Glutamatergic neuron (in vitro differentiated cells): ENCODE data around the gene INF2. TPM values are rescaled to one million over a fixed set of nuclear protein-coding genes. Genes with fewer than 3 reads are reported as not detected.

ENCODE experiments used
- DNase-seq: peaks from one replicate; pipeline ENCODE4 v3.0.0; 2022
- H3K27ac Mint-ChIP-seq: one replicate; pipeline ENCODE4 v1.8.0; 2020; ENCODE audit warnings: mild to moderate bottlenecking, mixed read lengths, inconsistent platforms; ENCODE audit not compliant: unreplicated experiment
- H3K27me3 Mint-ChIP-seq: one replicate; pipeline ENCODE4 v1.8.0; 2020; ENCODE audit warnings: mild to moderate bottlenecking, moderate library complexity, mixed read lengths, inconsistent platforms; ENCODE audit not compliant: unreplicated experiment
- H3K36me3 Mint-ChIP-seq: one replicate; pipeline ENCODE4 v1.8.0; 2020; ENCODE audit warnings: mild to moderate bottlenecking, mixed read lengths, inconsistent platforms; ENCODE audit not compliant: unreplicated experiment
- H3K4me1 Mint-ChIP-seq: one replicate; pipeline ENCODE4 v1.8.0; 2020; ENCODE audit warnings: mild to moderate bottlenecking, low read depth, mixed read lengths, inconsistent platforms; ENCODE audit not compliant: unreplicated experiment
- H3K4me3 Mint-ChIP-seq: one replicate; pipeline ENCODE4 v1.8.0; 2020; ENCODE audit warnings: mild to moderate bottlenecking, mixed read lengths, inconsistent platforms; ENCODE audit not compliant: unreplicated experiment
- H3K9me3 Mint-ChIP-seq: one replicate; pipeline ENCODE4 v1.8.0; 2020; ENCODE audit warnings: mild to moderate bottlenecking, moderate library complexity, mixed read lengths, inconsistent platforms; ENCODE audit not compliant: unreplicated experiment
- total RNA-seq: library from RNA; stranded (reverse); fragmentation: NEBNext Ultra II Directional; extraction: Animal tissue kit (Norgen Biotek cat#: 25700); gene quantifications from one replicate; pipeline ENCODE4 v1.2.1, GENCODE V29; 2021; ENCODE audit not compliant: unreplicated experiment
- TF ChIP-seq, protein P1 (sequence below): fragments of 200-600 bp; sonication (generic); IDR thresholded peaks from one replicate; pipeline ENCODE4 v1.5.0; 2021; ENCODE audit not compliant: partially characterized antibody, unreplicated experiment

INF2 gene
- total RNA-seq, 1 donor from 2014 or later = 11.8 TPM

DNA sequence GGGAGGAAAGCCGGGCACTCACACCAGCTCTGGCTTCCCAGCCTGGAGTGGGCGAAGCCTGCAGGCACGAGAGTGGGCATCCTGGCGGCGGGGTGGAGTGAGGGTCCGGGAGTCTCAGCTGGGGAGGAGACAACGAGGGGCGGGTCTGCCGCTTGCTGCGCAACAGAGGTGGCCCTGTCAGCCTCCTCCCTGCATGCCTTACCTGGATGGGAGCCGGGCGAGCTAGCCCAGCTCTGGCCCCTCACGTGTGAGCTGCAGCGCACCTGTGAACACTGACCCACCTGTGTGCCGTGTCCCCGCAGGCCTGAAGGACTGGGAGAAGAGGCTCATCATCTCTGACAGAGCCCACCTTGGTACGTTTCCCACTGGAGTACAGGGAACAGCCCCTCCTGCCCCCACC lies 49.6 kb downstream of the INF2 start:
- Mint-ChIP-seq H3K36me3 (no peaks in the 10 kb centered on the region), H3K4me3 (no peak overlapping the region), H3K27me3 (peaks cover 9% of the 10 kb centered on the region), H3K27ac (no peak overlapping the region), H3K4me1 (peaks cover 3% of the 10 kb centered on the region), H3K9me3 (peaks cover 8% of the 10 kb centered on the region)
- no peak for DNase-seq
- TF ChIP-seq, protein P1, sequence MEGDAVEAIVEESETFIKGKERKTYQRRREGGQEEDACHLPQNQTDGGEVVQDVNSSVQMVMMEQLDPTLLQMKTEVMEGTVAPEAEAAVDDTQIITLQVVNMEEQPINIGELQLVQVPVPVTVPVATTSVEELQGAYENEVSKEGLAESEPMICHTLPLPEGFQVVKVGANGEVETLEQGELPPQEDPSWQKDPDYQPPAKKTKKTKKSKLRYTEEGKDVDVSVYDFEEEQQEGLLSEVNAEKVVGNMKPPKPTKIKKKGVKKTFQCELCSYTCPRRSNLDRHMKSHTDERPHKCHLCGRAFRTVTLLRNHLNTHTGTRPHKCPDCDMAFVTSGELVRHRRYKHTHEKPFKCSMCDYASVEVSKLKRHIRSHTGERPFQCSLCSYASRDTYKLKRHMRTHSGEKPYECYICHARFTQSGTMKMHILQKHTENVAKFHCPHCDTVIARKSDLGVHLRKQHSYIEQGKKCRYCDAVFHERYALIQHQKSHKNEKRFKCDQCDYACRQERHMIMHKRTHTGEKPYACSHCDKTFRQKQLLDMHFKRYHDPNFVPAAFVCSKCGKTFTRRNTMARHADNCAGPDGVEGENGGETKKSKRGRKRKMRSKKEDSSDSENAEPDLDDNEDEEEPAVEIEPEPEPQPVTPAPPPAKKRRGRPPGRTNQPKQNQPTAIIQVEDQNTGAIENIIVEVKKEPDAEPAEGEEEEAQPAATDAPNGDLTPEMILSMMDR = no peak

DNA sequence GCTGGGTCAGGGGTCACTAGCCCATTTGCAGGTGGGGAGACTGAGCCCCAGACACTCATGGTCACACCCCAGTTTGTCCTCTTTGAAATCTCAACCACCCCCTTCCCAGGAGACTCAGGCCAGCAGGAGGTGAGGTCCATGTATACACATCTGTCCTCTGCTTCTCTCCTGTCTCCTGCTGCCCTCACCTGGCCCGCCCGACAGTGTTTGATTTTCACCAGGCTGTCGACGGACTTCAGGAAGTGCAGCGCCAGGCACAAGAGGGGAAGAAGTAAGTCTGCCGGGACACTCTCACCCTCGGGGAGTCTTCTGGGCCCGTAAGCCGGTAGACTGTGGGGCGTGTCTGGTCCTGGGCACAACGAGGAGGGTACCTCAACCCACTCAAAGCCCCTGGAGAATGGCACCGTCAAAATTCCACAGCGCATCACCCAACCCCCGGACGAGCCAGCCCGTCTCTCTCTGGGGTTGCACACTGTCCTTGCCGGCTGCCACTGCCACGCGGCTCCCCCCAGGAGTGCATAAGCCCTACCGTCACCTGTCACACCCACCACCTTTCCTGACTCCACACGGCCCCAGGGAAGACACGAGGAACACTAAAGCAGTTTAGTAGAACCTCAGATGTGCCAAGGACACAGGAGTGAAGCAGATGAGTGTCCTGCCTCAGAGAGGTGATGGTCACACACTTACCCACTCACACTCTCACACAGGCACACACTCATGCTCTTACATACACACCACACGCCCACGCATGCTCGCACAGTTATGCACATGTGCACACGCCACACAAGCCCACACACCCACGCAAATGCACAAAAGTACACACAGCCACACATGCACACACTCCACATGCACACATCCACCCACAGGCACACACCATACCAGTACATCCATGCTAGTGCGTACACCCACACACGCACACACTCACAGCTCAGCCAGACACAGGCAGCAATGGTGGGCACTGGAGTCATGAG lies 50.4 kb downstream of the INF2 start:
- no peaks in the 10 kb centered on the region for H3K36me3 Mint-ChIP-seq
- peaks cover 9% of the 10 kb centered on the region for H3K27me3 Mint-ChIP-seq
- no peak for DNase-seq
- H3K4me1 Mint-ChIP-seq = peaks cover 3% of the 10 kb centered on the region
- TF ChIP-seq, protein P1 = no peak
- H3K4me3 Mint-ChIP-seq = no peak overlapping the region
- peaks cover 8% of the 10 kb centered on the region for H3K9me3 Mint-ChIP-seq
- H3K27ac Mint-ChIP-seq = no peak overlapping the region

DNA sequence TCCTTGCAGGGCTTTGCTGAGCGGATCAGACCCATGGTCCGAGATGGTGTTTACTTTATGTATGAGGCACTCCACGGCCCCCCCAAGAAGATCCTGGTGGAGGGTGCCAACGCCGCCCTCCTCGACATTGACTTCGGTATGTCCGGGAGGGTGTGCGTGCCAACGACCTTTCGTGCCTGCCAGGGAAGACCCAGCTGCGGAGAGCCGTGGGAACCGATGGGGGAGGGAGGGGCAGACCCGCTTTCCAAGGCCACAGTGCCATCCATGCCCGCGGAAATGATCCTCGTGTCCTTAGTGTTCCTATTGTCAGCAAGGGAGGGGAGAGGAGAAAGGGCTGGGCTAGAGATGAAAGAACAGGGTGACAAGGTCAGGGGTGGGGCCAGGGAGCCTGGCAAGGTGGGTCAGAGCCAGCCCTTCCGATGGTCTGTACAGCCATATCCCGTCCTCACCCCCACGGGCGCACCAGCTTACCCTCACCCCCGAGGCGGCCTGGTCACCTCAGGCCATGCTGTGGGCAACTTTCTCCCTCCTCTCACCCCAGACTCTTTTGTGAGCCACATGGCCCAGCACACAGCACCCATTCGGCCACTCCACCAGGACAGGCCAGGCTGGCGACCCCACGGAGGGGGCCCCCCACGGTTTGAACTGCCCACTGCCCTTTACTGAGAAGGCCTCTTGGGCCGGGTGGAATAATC lies 51.8 kb downstream of the INF2 start:
- Mint-ChIP-seq H3K4me1 (peaks cover 3% of the 10 kb centered on the region), H3K27me3 (peaks cover 7% of the 10 kb centered on the region), H3K27ac (no peak overlapping the region), H3K9me3 (peaks cover 4% of the 10 kb centered on the region), H3K4me3 (no peak overlapping the region), H3K36me3 (no peaks in the 10 kb centered on the region)
- TF ChIP-seq, protein P1 = no peak
- DNase-seq = no peak

DNA sequence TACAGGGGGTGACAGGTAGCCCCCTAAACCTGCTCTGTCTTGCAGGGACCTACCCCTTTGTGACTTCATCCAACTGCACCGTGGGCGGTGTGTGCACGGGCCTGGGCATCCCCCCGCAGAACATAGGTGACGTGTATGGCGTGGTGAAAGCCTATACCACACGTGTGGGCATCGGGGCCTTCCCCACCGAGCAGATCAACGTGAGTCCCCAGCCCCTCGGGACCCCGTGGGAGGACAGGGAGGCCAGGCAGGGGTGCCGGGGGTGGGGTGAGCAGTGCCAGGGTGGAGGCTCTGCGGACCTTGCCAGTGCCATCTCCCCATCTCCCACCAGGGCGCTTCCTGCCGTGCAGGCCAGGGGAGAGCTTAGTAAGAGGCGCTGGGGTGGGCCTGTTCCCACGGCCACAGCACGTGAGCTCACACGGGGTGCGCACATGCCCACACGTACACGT lies 52.4 kb downstream of the INF2 start:
- TF ChIP-seq, protein P1 = no peak
- no peak overlapping the region for H3K4me3 Mint-ChIP-seq
- DNase-seq = no peak
- H3K9me3 Mint-ChIP-seq = peaks cover 4% of the 10 kb centered on the region
- peaks cover 7% of the 10 kb centered on the region for H3K27me3 Mint-ChIP-seq
- peaks cover 7% of the 10 kb centered on the region for H3K4me1 Mint-ChIP-seq
- H3K27ac Mint-ChIP-seq = no peak overlapping the region
- H3K36me3 Mint-ChIP-seq = no peaks in the 10 kb centered on the region
